ENCODE measurements around the gene MB21D2. TPM values are rescaled to one million over a fixed set of nuclear protein-coding genes. Genes with fewer than 3 reads are reported as not detected.

MB21D2 gene
- total and polyA plus RNA-seq, 2 donors (not counting 1 experiment from before 2014, with no cell fraction given), result 0.03 to 0.20 TPM

DNA sequence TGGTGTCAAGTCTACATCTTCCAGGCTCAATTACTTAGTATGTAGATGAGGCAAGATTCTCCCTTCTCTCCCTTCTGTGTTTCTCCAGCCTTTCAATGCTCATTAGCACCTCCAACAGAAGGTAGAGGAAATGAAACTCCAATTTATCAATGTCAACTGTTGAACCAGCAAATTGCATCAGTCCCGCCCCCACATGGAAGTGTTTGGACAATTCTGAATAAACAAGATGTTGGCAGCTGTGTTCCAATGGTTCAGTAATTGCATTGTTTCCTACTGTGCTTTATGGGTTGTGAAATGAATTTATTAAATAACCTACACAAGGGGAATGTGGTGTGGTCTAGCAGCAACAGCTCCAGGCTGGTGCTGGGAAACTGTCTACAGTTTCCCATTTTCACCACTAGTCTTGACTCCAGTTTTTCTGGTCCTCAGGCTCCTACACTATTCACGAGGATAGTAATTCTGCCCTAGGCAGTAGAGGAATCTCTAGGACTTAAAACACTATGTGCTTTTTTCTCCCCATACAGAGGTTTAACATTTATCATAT, 91.9 kb downstream of the MB21D2 start:
- H3K9ac ChIP-seq (ENCODE audit: low read length), result no peak overlapping the region
- no peaks in the 10 kb centered on the region for H3K79me2 ChIP-seq (ENCODE audit: control insufficient read depth, insufficient read depth, low read length)
- WGBS (ENCODE audit: insufficient coverage), result 100% methylated on average over 1 of the region's 2 CpGs
- no peak overlapping the region for H2AFZ ChIP-seq (ENCODE audit: insufficient read depth, low read depth, low read length, poor library complexity, severe bottlenecking)
- peaks cover 0 to under 1% (median 0%) of the 10 kb centered on the region in 4 experiments for H3K27me3 ChIP-seq (replicated peaks in 1 of 4; ENCODE audit: control extremely low read depth in 1 of 4, control insufficient read depth in 3 of 4, insufficient read depth in 4 of 4, low read length in 3 of 4)
- no peaks in the 10 kb centered on the region for H3K9me3 ChIP-seq (ENCODE audit: control extremely low read depth in 1 of 3, control insufficient read depth in 2 of 3, insufficient read depth in 1 of 3, low read length in 2 of 3)
- no peak overlapping the region for H3K4me2 ChIP-seq (replicated peaks; ENCODE audit: low read depth, low read length, poor library complexity, severe bottlenecking)
- ChIA-PET CTCF (no interaction called here), POLR2A (no interaction called here)
- TF ChIP-seq, protein P1, sequence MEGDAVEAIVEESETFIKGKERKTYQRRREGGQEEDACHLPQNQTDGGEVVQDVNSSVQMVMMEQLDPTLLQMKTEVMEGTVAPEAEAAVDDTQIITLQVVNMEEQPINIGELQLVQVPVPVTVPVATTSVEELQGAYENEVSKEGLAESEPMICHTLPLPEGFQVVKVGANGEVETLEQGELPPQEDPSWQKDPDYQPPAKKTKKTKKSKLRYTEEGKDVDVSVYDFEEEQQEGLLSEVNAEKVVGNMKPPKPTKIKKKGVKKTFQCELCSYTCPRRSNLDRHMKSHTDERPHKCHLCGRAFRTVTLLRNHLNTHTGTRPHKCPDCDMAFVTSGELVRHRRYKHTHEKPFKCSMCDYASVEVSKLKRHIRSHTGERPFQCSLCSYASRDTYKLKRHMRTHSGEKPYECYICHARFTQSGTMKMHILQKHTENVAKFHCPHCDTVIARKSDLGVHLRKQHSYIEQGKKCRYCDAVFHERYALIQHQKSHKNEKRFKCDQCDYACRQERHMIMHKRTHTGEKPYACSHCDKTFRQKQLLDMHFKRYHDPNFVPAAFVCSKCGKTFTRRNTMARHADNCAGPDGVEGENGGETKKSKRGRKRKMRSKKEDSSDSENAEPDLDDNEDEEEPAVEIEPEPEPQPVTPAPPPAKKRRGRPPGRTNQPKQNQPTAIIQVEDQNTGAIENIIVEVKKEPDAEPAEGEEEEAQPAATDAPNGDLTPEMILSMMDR (IDR thresholded peaks at IDR 0.05), result no peak
- no peak for TF ChIP-seq EZH2 (IDR thresholded peaks at IDR 0.05; ENCODE audit: borderline replicate concordance, insufficient read depth, low read depth, low read length, poor library complexity, severe bottlenecking)
- H4K20me1 ChIP-seq (ENCODE audit: control insufficient read depth, insufficient read depth, low read length, poor library complexity, severe bottlenecking), result no peaks in the 10 kb centered on the region
- no peak overlapping the region for H3K27ac ChIP-seq (ENCODE audit: low read length in 2 of 2)
- H3K4me3 ChIP-seq (ENCODE audit: control extremely low read depth in 1 of 5, extremely low read depth in 1 of 5, insufficient read depth in 1 of 5, low read depth in 2 of 5, low read length in 4 of 5), result no peak overlapping the region
- Mint-ChIP-seq H3K27ac (no peak overlapping the region), H3K4me1 (no peaks in the 10 kb centered on the region), H3K9me3 (ENCODE audit: insufficient read depth) (no peaks in the 10 kb centered on the region), H3K4me3 (no peak overlapping the region), H3K27me3 (peaks cover 6% of the 10 kb centered on the region)
- no peaks in the 10 kb centered on the region for H3K36me3 ChIP-seq (replicated peaks in 1 of 2; ENCODE audit: control extremely low read depth in 1 of 2, control insufficient read depth in 1 of 2, extremely low read depth in 1 of 2, insufficient read depth in 2 of 2, low read length in 1 of 2)
- no peaks in the 10 kb centered on the region for H3K4me1 ChIP-seq (ENCODE audit: control insufficient read depth in 2 of 2, insufficient read depth in 2 of 2, low read length in 2 of 2)
- ATAC-seq (ENCODE audit: low read depth), result no peak
- DNase-seq, result no peak
- intact Hi-C loops (cut with micrococcal nuclease), result no loop called here

DNA sequence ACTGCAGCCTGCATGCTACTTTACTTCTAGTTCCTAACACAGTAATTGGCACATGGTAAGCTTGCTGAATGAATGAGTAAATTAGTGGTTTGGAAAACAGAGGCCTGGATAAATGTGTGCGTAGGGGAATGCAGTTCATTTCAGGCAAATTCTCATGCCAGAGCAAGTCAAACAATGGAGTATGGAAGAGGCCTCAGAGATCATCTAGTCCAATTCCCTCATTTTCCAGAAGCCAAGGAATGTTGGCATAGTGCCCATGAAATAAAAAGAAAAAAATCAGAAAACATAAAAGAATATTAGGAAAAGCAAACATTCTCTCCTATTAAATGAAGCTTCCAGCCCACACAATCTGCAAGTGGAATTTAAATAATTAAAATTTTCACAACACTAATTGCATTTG, 92.4 kb downstream of the MB21D2 start:
- no peaks in the 10 kb centered on the region for H3K9me3 Mint-ChIP-seq (ENCODE audit: insufficient read depth)
- WGBS (ENCODE audit: insufficient coverage), result no CpG with 5 or more reads among the region's 1 CpG
- ATAC-seq (ENCODE audit: low read depth), result no peak
- ChIA-PET CTCF (no interaction called here), POLR2A (no interaction called here)
- Histone ChIP-seq H3K4me1 (ENCODE audit: control insufficient read depth in 2 of 2, insufficient read depth in 2 of 2, low read length in 2 of 2) (no peaks in the 10 kb centered on the region), H3K27me3 (replicated peaks in 1 of 4; ENCODE audit: control extremely low read depth in 1 of 4, control insufficient read depth in 3 of 4, insufficient read depth in 4 of 4, low read length in 3 of 4) (no peaks in the 10 kb centered on the region), H3K4me2 (replicated peaks; ENCODE audit: low read depth, low read length, poor library complexity, severe bottlenecking) (no peak overlapping the region), H3K27ac (ENCODE audit: low read length in 2 of 2) (no peak overlapping the region), H4K20me1 (ENCODE audit: control insufficient read depth, insufficient read depth, low read length, poor library complexity, severe bottlenecking) (no peaks in the 10 kb centered on the region), H3K36me3 (replicated peaks in 1 of 2; ENCODE audit: control extremely low read depth in 1 of 2, control insufficient read depth in 1 of 2, extremely low read depth in 1 of 2, insufficient read depth in 2 of 2, low read length in 1 of 2) (no peaks in the 10 kb centered on the region), H2AFZ (ENCODE audit: insufficient read depth, low read depth, low read length, poor library complexity, severe bottlenecking) (no peak overlapping the region), H3K79me2 (ENCODE audit: control insufficient read depth, insufficient read depth, low read length) (no peaks in the 10 kb centered on the region), H3K9me3 (ENCODE audit: control extremely low read depth in 1 of 3, control insufficient read depth in 2 of 3, insufficient read depth in 1 of 3, low read length in 2 of 3) (no peaks in the 10 kb centered on the region), H3K4me3 (ENCODE audit: control extremely low read depth in 1 of 5, extremely low read depth in 1 of 5, insufficient read depth in 1 of 5, low read depth in 2 of 5, low read length in 4 of 5) (no peak overlapping the region), H3K9ac (ENCODE audit: low read length) (no peak overlapping the region)
- TF ChIP-seq EZH2 (IDR thresholded peaks at IDR 0.05; ENCODE audit: borderline replicate concordance, insufficient read depth, low read depth, low read length, poor library complexity, severe bottlenecking), result no peak
- TF ChIP-seq, protein P1 (IDR thresholded peaks at IDR 0.05), result no peak
- H3K4me1 Mint-ChIP-seq, result no peaks in the 10 kb centered on the region
- no peak overlapping the region for H3K4me3 Mint-ChIP-seq
- intact Hi-C loops (cut with micrococcal nuclease), result no loop called here
- H3K27me3 Mint-ChIP-seq, result peaks cover 6% of the 10 kb centered on the region
- no peak for DNase-seq
- H3K27ac Mint-ChIP-seq, result no peak overlapping the region

Measured in B cell (primary cell).